ENCODE data around the gene PLCD1.

DNA sequence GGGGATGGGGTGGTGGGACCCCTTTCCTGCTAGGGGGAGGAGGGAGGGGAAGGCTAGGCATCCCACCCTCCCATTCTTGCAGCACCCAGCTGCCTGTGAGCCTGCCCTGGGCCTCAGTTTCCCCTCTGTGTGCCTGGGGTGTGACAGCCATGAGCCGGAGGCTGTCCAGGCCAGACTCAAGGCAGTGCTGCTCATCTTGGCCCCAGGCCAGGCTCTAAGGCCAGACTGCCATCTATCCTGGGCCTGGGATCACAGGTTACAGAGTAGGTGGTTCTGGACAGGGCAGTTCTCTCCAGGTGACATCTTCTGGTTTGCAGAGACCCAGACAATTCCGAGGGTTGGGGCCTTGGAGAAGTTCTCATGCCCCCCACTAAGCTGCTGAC lies 42.1 kb downstream of the PLCD1 start:
- no peak for TF ChIP-seq EZH2phosphoT487 (IDR thresholded peaks at IDR 0.05; ENCODE audit: borderline replicate concordance, low read depth, low read length)
- no peak for TF ChIP-seq CTCF (conservative IDR thresholded peaks at IDR 0.05; ENCODE audit: low read length)

Data from OCI-LY7 (cell line).